GM18951 (cell line): ENCODE data around the gene CCNI.

Source experiments
- POLR2A ChIP-seq: IDR thresholded peaks from 4 replicates; pipeline ENCODE4 v1.6.1; 2011; ENCODE audit warnings: mild to moderate bottlenecking; ENCODE audit not compliant: insufficient read length, insufficient read depth; ENCODE audit errors: extremely low read depth
- in situ Hi-C: fragments of 300-500 bp; cut with MboI; formaldehyde crosslinking; loops from one replicate; pipeline ENCODE4 v1.12.0; 2022; ENCODE audit warnings: low sequenced_read_pairs, mixed read lengths, inconsistent platforms; ENCODE audit not compliant: unreplicated experiment

The CCNI gene

GRCh38 chr4:77075869-77076799 is at the start of gene CCNI:
Gene CCNI, minus strand, starts transcription at chr4:77075989. Its CDS starts 9,627 bp downstream, at chr4:77066362.
- in situ Hi-C loops, result no loop called here
- peak; percentile 82 for TF ChIP-seq POLR2A

- no peak for TF ChIP-seq POLR2A
Observed at GRCh38 chr4:77124576-77124975, 48.8 kb upstream of the CCNI start.

GRCh38 chr4:77123411-77123810 is 47.6 kb upstream of the CCNI start:
- no peak for TF ChIP-seq POLR2A
- in situ Hi-C loops, result no loop called here

More at GRCh38 chr4:77124576-77124975, 48.8 kb upstream of the CCNI start:
- in situ Hi-C loops, result no loop called here

GRCh38 chr4:77122656-77123055 is 46.9 kb upstream of the CCNI start:
- no peak for TF ChIP-seq POLR2A
- in situ Hi-C loops, result no loop called here

- no peak for TF ChIP-seq POLR2A
- in situ Hi-C loops, result no loop called here
Observed at GRCh38 chr4:77121736-77122240, 46.0 kb upstream of the CCNI start.

GRCh38 chr4:77120886-77121508 is 45.2 kb upstream of the CCNI start:
- in situ Hi-C loops, result no loop called here
- TF ChIP-seq POLR2A, result no peak

- TF ChIP-seq POLR2A, result no peak
Observed at GRCh38 chr4:77117721-77118120, 41.9 kb upstream of the CCNI start.

GRCh38 chr4:77113069-77113468 is 37.3 kb upstream of the CCNI start:
- no peak for TF ChIP-seq POLR2A
- in situ Hi-C loops, result no loop called here

More at GRCh38 chr4:77117721-77118120, 41.9 kb upstream of the CCNI start:
- in situ Hi-C loops, result no loop called here

- no peak for TF ChIP-seq POLR2A
- in situ Hi-C loops, result no loop called here
Observed at GRCh38 chr4:77110730-77111129, 34.9 kb upstream of the CCNI start.

GRCh38 chr4:77104791-77105540 is 29.2 kb upstream of the CCNI start:
- TF ChIP-seq POLR2A, result no peak
- in situ Hi-C loops, result no loop called here

- no peak for TF ChIP-seq POLR2A
- in situ Hi-C loops, result no loop called here
Observed at GRCh38 chr4:77104388-77104787, 28.6 kb upstream of the CCNI start.

GRCh38 chr4:77100234-77100633 is 24.4 kb upstream of the CCNI start:
- in situ Hi-C loops, result no loop called here
- TF ChIP-seq POLR2A, result no peak

- in situ Hi-C loops, result loop anchor here (10.0 kb wide), 1 partner anchor 107 kb away; no protein-coding TSS in a partner anchor
- TF ChIP-seq POLR2A, result no peak
Observed at GRCh38 chr4:77097611-77098010, 21.8 kb upstream of the CCNI start.
